Activated T-cell treated with anti-CD3 and anti-CD28 coated beads for 1 hour (primary cell): ENCODE data around the gene TBX1.
"Not testable (repeated sequence)": the region's sequence is repeated elsewhere in the genome, so short reads cannot be mapped to it uniquely, and the experiment has no call there.

ENCODE experiments used
- DNase-seq: peaks from one replicate; pipeline ENCODE4 v3.0.0-alpha.2; 2020; ENCODE audit warnings: low read depth

Gene TBX1

GRCh38 chr22:19784384-19785175 lies 24.0 kb downstream of the TBX1 start:
- no peak for DNase-seq

- no peak for DNase-seq
These were observed 25.1 kb downstream of the TBX1 start for GRCh38 chr22:19785461-19786263.

DNA sequence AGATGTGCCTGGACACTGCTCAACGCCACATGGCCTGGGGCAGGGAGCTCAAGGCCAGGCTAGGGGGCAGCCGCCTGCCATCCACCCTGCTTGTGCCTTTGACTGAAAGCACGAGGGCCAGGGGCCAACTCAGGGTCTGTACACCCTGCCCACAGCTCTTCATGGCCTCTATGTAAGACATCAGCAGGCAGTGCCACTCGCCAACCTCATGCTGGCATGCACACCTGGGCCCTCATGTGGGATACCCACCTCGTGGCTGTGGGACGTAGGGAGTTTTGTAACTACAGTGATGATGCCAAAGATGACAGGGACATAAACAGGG lies 25.6 kb downstream of the TBX1 start:
- DNase-seq = no peak

DNA sequence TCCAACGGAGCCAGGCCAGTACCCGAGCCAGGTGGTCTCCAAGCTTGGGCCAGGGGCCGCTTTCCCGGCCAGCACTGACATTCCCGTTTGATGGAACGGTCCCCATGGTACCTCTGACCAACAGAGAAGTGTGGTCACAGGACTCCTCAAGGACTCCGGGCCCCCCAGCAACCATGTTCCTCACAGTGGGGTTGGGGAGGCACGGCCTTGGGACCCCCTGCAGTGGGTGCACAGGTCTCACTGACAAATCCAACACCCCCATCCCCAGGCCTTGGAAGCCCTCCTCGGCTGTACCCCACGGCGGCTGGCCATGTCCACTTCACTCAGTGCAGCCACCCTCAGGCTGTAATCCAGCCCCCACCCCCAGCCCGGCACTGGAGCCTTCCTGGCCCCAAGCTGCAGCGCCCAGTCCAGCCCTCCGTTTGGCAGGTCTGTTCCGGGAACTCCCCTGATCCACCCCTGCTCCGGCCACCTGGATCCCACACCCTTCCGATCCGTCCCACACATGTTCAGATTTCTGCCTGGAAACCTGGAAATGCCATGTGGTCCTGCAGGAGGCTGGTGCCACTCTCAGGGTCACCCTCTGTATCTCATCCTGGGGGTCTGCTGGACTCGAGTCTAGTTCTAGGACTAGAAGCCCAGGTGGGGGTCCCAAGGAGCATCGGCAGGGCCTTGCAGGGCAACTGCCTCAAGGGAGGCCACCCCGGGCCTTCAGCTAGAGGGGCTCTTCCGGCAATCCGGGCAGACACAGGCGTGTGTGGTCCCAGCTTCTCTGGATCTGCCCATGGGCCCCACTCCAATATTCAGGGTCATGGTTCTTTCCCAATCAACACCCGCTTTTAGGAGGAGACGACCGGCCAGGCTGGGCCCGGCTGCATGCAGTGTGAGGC lies 26.6 kb downstream of the TBX1 start:
- DNase-seq = no peak

- DNase-seq = no peak
These were observed 27.2 kb downstream of the TBX1 start for GRCh38 chr22:19787849-19788141.

DNA sequence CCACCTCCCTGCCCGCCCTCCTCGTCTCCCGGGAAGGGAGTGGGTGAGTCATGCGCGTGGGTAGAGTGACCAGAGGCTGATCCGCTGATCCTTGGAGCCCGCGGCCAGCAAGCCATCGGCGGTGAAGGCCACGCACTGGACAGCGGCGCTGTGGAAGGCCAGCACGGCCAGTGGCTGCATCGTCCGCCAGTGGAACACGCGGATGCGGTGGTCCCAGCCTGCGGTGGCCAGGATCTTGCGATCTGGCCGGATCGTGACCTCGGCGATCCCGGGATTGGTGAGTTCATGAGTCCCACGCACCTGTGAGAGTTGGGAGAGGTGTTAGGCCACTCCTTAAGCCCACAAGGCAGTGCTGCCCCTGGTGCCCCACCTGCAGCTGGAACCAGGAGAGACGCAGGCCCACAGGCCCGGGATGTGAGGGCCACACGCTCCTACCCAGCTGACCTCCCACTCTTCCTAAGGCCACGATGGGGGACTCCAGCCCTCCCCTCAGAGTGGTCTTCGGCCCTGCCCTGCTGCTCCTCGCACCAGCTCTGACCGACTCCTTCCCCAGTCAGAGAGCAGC lies 28.2 kb downstream of the TBX1 start:
- DNase-seq = no peak

DNA sequence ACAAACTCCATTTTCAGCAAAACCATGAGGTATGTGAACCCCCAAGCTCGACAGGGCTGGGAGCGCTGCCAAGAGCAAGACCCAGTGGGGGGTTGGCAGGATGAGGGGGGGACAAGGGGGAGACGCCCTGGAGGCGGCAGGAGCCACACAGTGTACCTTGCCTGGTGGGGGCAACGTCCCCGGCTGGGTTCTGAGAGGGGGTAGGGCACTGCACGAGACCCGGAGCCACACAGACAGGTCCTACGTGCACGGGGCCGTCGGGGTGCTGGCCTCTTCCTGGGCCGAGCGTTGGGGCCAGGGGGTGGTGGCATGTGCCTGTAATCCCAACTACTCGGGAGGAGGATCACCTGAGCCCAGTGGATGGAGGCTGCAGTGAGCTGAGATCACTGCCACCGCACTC lies 28.8 kb downstream of the TBX1 start:
- no peak for DNase-seq

DNA sequence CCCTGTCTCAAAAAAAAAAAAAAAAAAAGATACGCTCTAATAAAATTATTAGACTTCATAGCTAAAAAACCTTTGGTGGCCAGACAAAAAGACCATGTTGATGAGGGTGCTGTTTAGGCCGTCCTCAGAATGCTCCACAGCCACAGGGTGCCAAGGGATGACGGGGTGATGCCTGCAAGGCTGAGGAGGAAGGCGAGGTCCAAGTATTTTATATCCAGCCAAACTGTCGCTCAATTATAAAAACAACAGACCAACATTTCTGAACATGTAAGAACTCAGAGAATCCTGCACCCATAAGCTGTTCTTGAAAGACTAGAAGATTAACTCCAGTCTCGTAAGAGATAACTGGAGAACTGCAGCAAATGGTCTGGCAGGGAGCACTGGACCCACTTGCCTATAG lies 29.2 kb downstream of the TBX1 start:
- DNase-seq = no peak

DNA sequence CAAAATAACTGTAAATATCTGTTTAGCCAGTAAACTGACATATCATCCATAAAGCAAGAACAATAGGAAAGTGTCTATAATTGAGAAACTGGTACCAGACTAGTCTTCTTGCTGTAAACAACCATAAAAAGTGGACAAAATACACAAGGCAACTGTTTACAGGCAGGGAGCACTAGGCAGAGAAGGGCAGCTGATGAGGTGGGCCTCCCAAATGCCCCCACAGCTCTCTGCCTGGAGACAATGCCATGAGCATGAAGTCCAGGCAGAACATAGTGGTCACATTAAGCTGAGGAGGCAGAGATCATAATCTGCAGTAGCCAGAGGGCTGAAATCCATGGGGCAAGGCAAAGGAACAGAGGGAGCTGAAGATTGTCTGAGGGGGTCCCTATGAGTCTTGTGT lies 30.7 kb downstream of the TBX1 start:
- DNase-seq = no peak

DNA sequence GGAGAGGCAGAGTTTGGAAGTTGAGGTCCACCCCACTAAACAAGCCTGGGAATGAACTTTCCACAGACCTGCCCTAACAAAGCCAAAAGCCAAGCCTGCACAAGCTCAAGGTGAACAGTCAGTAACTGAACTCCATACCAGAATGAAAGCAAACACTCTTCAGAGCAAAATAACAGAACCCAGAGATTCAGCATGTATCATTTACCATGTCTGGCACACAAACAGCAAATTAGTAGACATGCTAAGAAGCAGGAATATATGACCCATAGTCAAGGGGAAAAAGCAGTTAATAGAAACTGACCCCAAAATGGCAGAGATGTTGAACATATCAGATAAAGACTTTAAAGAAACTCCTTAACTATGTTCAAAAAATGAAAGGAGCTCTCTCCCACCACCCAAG lies 31.3 kb downstream of the TBX1 start:
- DNase-seq = no peak

DNA sequence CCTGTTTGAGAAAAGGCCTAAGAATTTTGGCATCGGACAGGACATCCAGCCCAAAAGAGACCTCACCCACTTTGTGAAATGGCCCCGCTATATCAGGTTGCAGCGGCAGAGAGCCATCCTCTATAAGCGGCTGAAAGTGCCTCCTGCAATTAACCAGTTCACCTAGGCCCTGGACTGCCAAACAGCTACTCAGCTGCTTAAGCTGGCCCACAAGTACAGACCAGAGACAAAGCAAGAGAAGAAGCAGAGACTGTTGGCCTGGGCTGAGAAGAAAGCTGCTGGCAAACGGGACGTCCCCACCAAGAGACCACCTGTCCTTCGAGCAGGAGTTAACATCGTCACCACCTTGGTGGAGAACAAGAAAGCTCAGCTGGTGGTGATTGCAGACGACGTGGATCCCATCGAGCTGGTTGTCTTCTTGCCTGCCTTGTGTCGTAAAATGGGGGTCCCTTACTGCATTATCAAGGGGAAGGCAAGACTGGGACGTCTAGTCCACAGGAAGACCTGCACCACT lies 31.9 kb downstream of the TBX1 start:
- DNase-seq = not testable (repeated sequence)

DNA sequence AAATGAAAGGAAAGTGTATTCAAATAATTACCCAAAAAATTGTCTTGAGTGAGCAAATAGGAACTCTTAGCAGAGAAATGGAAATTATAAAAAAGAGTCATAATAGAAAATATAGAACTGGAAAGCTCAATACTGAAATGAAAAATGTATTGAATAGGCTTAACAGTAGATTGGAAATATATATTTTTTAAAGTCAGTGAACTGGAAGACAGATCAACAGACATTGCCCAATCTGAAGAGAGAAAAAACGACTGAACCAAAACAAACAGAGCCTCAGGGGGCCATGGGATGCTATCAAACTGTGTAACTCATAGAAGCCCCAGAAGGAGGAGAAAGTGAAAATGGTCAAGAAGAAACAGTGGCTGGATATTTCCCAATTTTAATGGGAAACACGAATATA lies 32.6 kb downstream of the TBX1 start:
- no peak for DNase-seq

DNA sequence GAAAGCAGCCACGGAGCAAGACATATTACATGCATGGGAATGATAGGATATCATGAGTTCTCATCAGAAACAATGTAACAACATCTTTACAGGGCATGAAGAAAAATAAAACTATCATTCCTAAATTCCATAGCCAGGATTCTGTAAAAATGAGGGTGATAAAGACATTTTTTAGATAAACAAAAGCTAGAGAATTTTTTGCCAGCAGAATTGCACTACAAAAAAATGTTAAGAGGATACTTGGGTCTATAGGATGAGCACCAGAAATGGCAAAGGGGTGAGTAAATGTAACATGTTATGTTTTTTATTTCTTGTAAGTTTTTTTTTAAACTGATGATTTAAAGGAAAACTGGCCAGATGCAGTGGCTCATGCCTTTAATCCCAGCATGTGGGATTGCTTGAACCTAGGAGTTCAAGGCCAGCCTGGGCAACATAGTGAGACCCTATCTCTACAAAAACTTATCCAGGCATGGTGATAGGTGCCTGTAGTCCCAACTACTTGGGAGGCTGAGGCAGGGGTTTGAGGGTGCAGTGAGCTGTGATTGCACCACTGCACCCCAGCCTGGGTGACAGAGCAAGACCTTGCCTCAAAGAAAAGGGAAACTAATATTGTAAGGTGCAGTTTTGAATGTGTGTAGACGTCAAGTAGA lies 33.2 kb downstream of the TBX1 start:
- no peak for DNase-seq

GRCh38 chr22:19795617-19796008 lies 35.0 kb downstream of the TBX1 start:
- DNase-seq = no peak

DNA sequence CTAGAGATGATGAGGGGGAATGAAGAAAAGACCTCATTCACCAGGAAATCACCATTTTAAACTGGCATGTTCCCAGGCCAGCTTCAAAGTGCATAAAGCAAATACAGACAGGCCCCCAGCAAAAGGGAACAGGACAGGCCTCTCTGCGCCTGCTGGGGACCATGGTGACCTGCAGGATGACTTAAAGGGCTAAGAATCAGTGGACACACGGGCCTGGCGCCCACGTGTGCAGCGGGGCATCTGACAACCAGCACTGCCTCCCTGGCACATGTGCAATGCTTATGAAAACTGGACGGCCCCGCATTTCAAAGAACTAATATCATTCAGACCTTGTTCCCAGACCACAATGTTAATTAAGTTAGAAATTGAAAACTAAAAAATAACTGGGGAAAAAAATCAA lies 35.6 kb downstream of the TBX1 start:
- DNase-seq = no peak

- DNase-seq = no peak
These were observed 36.8 kb downstream of the TBX1 start for GRCh38 chr22:19797086-19798002.

- DNase-seq = no peak
These were observed 37.6 kb downstream of the TBX1 start for GRCh38 chr22:19798003-19798665.

- DNase-seq = no peak
These were observed 38.3 kb downstream of the TBX1 start for GRCh38 chr22:19798891-19799293.

DNA sequence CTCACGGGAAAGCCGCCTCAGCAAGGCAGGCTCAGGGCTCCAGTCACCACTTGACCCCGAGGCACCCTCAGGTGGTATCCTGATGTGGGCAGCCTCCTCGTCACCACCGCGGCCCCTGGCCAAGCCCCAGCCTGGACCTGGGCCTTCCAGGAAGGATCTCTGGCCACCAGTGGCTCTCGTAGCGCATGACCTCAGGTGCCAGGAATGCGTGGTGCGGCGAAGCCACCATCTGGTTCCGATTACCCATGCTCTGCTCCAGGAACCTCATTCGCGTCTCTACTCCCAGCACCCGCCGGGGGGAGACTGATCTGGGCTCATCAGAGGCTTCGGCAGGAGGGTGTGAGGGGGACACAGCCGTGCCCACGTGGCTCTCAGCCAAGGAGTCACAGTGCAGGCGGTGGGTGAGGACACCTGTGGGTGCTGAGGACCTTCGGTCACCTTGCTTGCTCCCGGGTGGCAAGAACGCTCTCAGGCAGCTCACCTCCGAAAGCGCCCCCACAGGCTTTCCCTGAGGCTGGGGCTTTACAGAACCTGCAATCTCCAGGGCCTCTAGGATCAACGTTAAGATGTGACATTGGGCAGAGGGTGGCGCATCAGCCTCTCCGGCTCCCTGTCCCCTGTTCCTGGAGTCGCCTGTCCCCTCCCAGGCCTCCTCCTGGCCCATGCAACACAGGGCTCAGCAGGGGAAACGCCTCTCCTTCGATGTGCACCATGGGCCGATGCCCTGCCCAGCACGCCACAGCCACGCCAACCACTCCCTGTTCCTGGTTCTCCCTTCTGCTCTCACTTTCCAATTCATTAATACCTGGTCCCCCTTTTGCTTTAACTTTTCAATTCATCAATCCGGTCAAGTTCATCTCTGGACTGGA lies 39.0 kb downstream of the TBX1 start:
- DNase-seq = no peak
